OCI-LY1 (cell line): Measurements from ENCODE around the gene CPXM1.

Source experiments
- H2AFZ ChIP-seq: fragments of 200-600 bp; sonication (generic), shearing (Covaris generic); 2 replicates; pipeline ENCODE4 v1.6.0; 2014; ENCODE audit warnings: antibody characterized with exemption, mild to moderate bottlenecking, low read length
- H3F3A ChIP-seq: fragments of 200-600 bp; sonication (generic), shearing (Covaris generic); 2 replicates; pipeline ENCODE4 v1.6.0; 2014; ENCODE audit warnings: mild to moderate bottlenecking, antibody characterized with exemption, low read length, moderate library complexity; ENCODE audit not compliant: insufficient read depth
- H3K27ac ChIP-seq: fragments of 200-600 bp; sonication (generic); 2 replicates; pipeline ENCODE4 v1.5.1; 2014; ENCODE audit warnings: low read length, mixed run types, mild to moderate bottlenecking, low read depth; ENCODE audit not compliant: poor library complexity, severe bottlenecking
- H3K27me3 ChIP-seq: fragments of 200-600 bp; sonication (generic); 2 replicates; pipeline ENCODE4 v1.6.0; 2014; ENCODE audit warnings: antibody characterized with exemption, mild to moderate bottlenecking, low read length, moderate library complexity; ENCODE audit not compliant: insufficient read depth
- H3K36me3 ChIP-seq: fragments of 200-600 bp; sonication (generic); 2 replicates; pipeline ENCODE4 v1.6.1; 2014; ENCODE audit warnings: mild to moderate bottlenecking, antibody characterized with exemption, low read length, moderate library complexity, mixed read lengths; ENCODE audit not compliant: insufficient read depth
- H3K4me1 ChIP-seq: fragments of 200-600 bp; sonication (generic); 2 replicates; pipeline ENCODE4 v1.5.1; 2014; ENCODE audit warnings: mild to moderate bottlenecking, low read length, moderate library complexity; ENCODE audit not compliant: insufficient read depth, severe bottlenecking
- H3K4me2 ChIP-seq: fragments of 200-600 bp; sonication (generic), shearing (Covaris generic); 2 replicates; pipeline ENCODE4 v1.6.1; 2014; ENCODE audit warnings: low read length
- H3K4me3 ChIP-seq: fragments of 200-600 bp; sonication (generic); 2 replicates; pipeline ENCODE4 v1.5.1; 2014; ENCODE audit warnings: low read length, low read depth, mild to moderate bottlenecking, mixed read lengths; ENCODE audit not compliant: poor library complexity, severe bottlenecking
- H3K79me2 ChIP-seq: fragments of 200-600 bp; shearing (Covaris generic); 2 replicates; pipeline ENCODE4 v1.6.1; 2016; ENCODE audit warnings: mixed run types, low read length, mixed read lengths; ENCODE audit not compliant: insufficient read depth
- H3K9ac ChIP-seq: fragments of 200-600 bp; sonication (generic), shearing (Covaris generic); 2 replicates; pipeline ENCODE4 v1.6.1; 2014; ENCODE audit warnings: mild to moderate bottlenecking, low read length, mixed read lengths
- H3K9me2 ChIP-seq: fragments of 200-600 bp; sonication (generic), shearing (Covaris generic); 2 replicates; pipeline ENCODE4 v1.6.1; 2014; ENCODE audit warnings: low read depth, mild to moderate bottlenecking, low read length, mixed read lengths
- H3K9me3 ChIP-seq: fragments of 200-600 bp; shearing (Covaris generic); 2 replicates; pipeline ENCODE4 v1.6.1; 2014; ENCODE audit warnings: low read length, mixed read lengths
- H4K20me1 ChIP-seq: fragments of 200-600 bp; sonication (generic), shearing (Covaris generic); 2 replicates; pipeline ENCODE4 v1.6.0; 2016; ENCODE audit warnings: mild to moderate bottlenecking, low read length; ENCODE audit not compliant: insufficient read depth
- CTCF ChIP-seq: fragments of 200-600 bp; sonication (generic), shearing (Covaris generic); IDR thresholded peaks from 2 replicates; pipeline ENCODE4 v1.5.1; 2017; ENCODE audit warnings: mild to moderate bottlenecking, antibody characterized with exemption, low read length, moderate library complexity, mixed read lengths
- EZH2 ChIP-seq: fragments of 200-600 bp; sonication (generic), shearing (Covaris generic); IDR thresholded peaks from 2 replicates; pipeline ENCODE4 v1.8.0; 2017; ENCODE audit warnings: borderline replicate concordance, mixed run types, mild to moderate bottlenecking, antibody characterized with exemption, low read length, moderate library complexity, mixed read lengths

The CPXM1 gene

GRCh38 chr20:2760952-2761305 is 39.5 kb downstream of the CPXM1 start:
- Histone ChIP-seq H3K9me2 (no peaks in the 10 kb centered on the region), H4K20me1 (no peaks in the 10 kb centered on the region), H3F3A (no peaks in the 10 kb centered on the region), H3K4me1 (no peaks in the 10 kb centered on the region), H3K4me2 (no peak overlapping the region), H3K27me3 (0 out of 2 replicates have a peak, but pooled peaks cover 2% of the 10 kb centered on the region), H3K36me3 (no peaks in the 10 kb centered on the region), H3K4me3 (no peak overlapping the region), H3K27ac (no peak overlapping the region), H3K79me2 (no peaks in the 10 kb centered on the region), H3K9me3 (no peaks in the 10 kb centered on the region), H3K9ac (no peak overlapping the region), H2AFZ (no peak overlapping the region)
- TF ChIP-seq CTCF (no peak), EZH2 (no peak)

- no peaks in the 10 kb centered on the region for H3K9me2 ChIP-seq
- no peak for TF ChIP-seq EZH2
- TF ChIP-seq CTCF = no peak
- H3K4me1 ChIP-seq = no peaks in the 10 kb centered on the region
- H2AFZ ChIP-seq = no peak overlapping the region
- no peaks in the 10 kb centered on the region for H3K79me2 ChIP-seq
- H3K27ac ChIP-seq = no peak overlapping the region
- no peaks in the 10 kb centered on the region for H3K9me3 ChIP-seq
- no peak overlapping the region for H3K4me2 ChIP-seq
- no peaks in the 10 kb centered on the region for H3F3A ChIP-seq
- no peaks in the 10 kb centered on the region for H3K36me3 ChIP-seq
- 0 out of 2 replicates have a peak, but pooled peaks cover 4% of the 10 kb centered on the region for H3K27me3 ChIP-seq
- no peak overlapping the region for H3K9ac ChIP-seq
- no peak overlapping the region for H3K4me3 ChIP-seq
- H4K20me1 ChIP-seq = no peaks in the 10 kb centered on the region
Measured at GRCh38 chr20:2760297-2760951, 40.0 kb downstream of the CPXM1 start.

GRCh38 chr20:2759603-2760296 is 40.7 kb downstream of the CPXM1 start:
- Histone ChIP-seq H4K20me1 (no peaks in the 10 kb centered on the region), H3K27ac (no peak overlapping the region), H2AFZ (no peak overlapping the region), H3F3A (no peaks in the 10 kb centered on the region), H3K9me2 (no peaks in the 10 kb centered on the region), H3K4me2 (no peak overlapping the region), H3K9me3 (no peaks in the 10 kb centered on the region), H3K9ac (no peak overlapping the region), H3K79me2 (no peaks in the 10 kb centered on the region), H3K36me3 (no peaks in the 10 kb centered on the region), H3K27me3 (0 out of 2 replicates have a peak, but pooled peaks cover 4% of the 10 kb centered on the region), H3K4me3 (no peak overlapping the region), H3K4me1 (no peaks in the 10 kb centered on the region)
- no peak for TF ChIP-seq EZH2
- no peak for TF ChIP-seq CTCF
